ENCODE results near the gene SLC2A3. TPM values are rescaled to one million over a fixed set of nuclear protein-coding genes. Genes with fewer than 3 reads are reported as not detected.
"Not testable (repeated sequence)": the region's sequence is repeated elsewhere in the genome, so short reads cannot be mapped to it uniquely, and the experiment has no call there.

SLC2A3 gene
- polyA plus RNA-seq, 3 donors: 16.3 to 31.4 (median 25.3) TPM

DNA sequence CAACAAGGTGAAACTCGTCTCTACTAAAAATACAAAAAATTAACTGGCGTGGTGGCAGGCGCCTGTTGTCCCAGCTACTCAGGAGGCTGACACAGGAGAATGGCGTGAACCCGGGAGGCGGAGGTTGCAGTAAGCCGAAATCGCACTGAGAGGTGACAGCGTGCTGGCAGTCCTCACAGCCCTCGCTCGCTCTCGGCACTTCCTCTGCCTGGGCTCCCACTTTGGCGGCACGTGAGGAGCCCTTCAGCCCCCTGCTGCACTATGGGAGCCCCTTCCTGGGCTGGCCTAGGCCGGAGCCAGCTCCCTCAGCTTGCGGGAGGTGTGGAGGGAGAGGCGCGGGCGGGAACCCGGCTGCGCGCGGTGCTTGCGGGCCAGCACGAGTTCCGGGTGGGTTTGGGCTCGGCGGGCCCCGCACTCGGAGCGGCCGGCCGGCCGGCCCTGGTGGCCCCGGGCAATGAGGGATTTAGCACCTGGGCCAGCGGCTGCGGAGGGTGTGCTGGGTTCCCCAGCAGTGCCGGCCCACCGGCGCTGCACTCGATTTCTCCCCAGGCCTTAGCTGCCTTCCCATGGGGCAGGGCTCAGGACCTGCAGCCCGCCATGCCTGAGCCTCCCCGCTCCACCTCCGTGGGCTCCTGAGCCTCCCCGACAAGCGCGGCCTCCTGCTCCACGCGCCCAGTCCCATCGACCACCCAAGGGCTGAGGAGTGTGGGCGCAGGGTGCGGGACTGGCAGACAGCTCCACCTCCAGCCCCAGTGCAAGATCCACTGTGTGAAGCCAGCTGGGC is 54.8 kb downstream of the SLC2A3 start:
- DNase-seq (ENCODE audit: extremely low read depth in 1 of 11, low read depth in 9 of 11, low spot score in 4 of 11): not testable (repeated sequence)

DNA sequence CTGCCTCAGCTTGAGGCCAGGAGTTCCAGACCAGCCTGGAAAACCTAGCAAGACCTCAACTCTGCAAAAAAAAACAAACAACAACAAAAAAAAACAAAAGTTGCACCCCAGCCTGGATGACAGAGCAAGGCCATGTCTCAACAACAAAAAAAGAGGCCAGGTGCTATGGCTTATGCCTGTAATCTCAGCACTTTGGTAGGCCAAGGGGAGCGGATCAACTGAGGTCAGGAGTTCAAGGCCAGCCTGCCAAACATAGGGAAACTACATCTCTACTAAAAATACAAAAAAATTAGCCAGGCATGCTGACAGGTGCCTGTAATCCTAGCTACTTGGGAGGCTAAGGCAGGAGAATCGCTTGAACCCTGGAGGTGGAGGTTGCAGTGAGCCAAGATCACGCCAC is 56.7 kb downstream of the SLC2A3 start:
- DNase-seq (ENCODE audit: extremely low read depth in 1 of 11, low read depth in 9 of 11, low spot score in 4 of 11): no peak

DNA sequence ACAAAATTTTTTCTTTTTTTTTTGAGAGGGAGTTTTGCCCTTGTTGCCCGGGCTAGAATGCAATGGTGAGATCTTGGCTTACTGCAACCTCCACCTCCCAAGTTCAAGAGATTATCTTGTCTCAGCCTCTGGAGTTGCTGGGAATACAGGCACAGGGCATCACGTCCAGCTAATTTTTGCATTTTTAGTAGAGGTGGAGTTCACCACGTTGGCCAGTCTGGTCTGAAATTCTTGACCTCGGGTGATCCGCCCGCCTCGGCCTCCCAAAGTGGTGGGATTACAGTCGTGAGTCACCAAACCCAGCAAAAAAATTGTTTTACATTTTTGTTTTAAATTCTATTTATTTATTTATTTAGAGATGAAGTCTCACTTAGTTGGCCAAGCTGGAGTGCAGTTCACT is 58.6 kb downstream of the SLC2A3 start:
- no peak for DNase-seq (ENCODE audit: extremely low read depth in 1 of 11, low read depth in 9 of 11, low spot score in 4 of 11)

DNA sequence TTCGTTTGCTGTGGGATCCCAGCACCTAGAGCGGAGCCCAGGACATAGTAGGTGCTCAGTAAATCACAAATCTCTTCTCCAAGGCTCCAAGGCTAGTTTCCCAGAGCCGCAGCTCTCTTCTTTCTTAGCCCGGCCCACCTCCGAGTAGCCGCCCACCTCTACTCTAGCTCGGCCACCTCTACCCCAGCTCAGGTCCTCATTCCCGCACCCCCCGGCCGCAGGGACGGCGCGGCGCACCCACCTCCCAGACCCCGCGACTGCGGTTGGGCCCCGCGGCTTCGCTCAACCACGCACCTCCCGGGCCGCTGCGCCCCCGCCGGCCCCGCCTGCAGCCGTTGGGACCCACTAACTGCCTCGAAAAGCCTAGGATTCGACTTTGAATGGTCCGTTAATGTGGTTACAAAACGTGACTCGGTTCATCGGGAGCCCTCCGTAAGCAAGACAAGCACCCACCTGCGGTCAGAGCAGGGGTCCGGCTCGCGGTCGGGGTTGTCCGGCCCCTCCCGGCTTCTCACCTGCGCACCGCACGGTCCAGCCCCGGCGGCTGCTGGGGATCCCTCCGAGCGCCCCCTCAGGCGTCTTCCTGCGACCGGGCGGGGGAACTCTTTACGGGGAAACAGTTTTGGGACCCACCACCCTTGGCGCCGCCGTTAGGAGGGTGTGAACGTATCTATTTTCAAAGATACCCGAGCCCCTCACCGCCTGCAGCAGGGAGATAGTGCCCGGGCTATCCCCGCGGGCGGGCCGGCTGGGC is 63.2 kb downstream of the SLC2A3 start, which contains the start of gene SLC2A14:
SLC2A14 (minus strand) TSS at position 350 of the 754 bp plus-strand sequence. CDS start 3,035 bp downstream, outside the sequence.
- no peak for DNase-seq (ENCODE audit: extremely low read depth in 1 of 11, low read depth in 9 of 11, low spot score in 4 of 11)

DNA sequence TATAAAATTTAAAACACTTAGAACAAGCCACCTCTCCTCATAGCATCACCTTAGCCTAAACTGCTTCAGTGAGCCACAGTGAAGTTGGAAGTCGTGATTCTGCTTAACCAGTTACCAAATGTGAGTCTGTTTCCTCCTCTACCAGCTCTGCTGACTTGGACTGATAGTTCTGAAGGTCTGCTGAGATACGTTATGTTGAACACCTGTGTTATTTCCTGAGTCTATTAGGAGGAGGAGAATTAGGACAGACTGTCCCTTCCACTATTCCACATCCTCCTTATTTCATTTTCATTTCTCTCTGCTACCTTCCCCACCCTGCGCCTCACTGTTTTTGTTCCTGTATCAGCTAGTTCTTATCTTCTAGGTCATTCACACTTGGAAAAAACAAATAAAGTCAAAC is 65.7 kb downstream of the SLC2A3 start:
- no peak for DNase-seq (ENCODE audit: extremely low read depth in 1 of 11, low read depth in 9 of 11, low spot score in 4 of 11)

Other genes with a start within 250 kb of the SLC2A3 start
- gene GDF3, start 240.4 kb downstream of the SLC2A3 start, polyA plus RNA-seq (ENCODE audit: insufficient read length in 3 of 3): under 1 TPM; 0.20 to 0.83 (median 0.59) TPM
- gene DPPA3, start 224.8 kb downstream of the SLC2A3 start, polyA plus RNA-seq (ENCODE audit: insufficient read length in 3 of 3): not detected
- under 1 TPM in 2 of 3 donors, not detected in 1; 0.15 to 0.16 TPM for gene CLEC4C, start 188.8 kb downstream of the SLC2A3 start, polyA plus RNA-seq (ENCODE audit: insufficient read length in 3 of 3)
- gene NANOGNB, start 171.0 kb downstream of the SLC2A3 start, polyA plus RNA-seq (ENCODE audit: insufficient read length in 3 of 3): not detected
- under 1 TPM; 0.16 to 0.53 (median 0.17) TPM for gene NANOG, start 146.8 kb downstream of the SLC2A3 start, polyA plus RNA-seq (ENCODE audit: insufficient read length in 3 of 3)
- under 1 TPM; 0.29 to 0.73 (median 0.46) TPM for gene SLC2A14, start 63.3 kb downstream of the SLC2A3 start, polyA plus RNA-seq (ENCODE audit: insufficient read length in 3 of 3)
- 10 to 100 TPM; 22.0 to 24.8 (median 24.5) TPM for gene FOXJ2, start 96.5 kb upstream of the SLC2A3 start, polyA plus RNA-seq (ENCODE audit: insufficient read length in 3 of 3)
- gene C3AR1, start 130.2 kb upstream of the SLC2A3 start, polyA plus RNA-seq (ENCODE audit: insufficient read length in 3 of 3): 1 to 10 TPM; 3.0 to 4.0 (median 3.1) TPM
- gene NECAP1, start 146.1 kb upstream of the SLC2A3 start, polyA plus RNA-seq (ENCODE audit: insufficient read length in 3 of 3): 10 to 100 TPM; 26.4 to 35.4 (median 32.4) TPM
- gene CLEC4A, start 187.4 kb upstream of the SLC2A3 start, polyA plus RNA-seq (ENCODE audit: insufficient read length in 3 of 3): 1 to 10 TPM; 1.0 to 3.6 (median 1.9) TPM
- gene ZNF705A, start 220.8 kb upstream of the SLC2A3 start, polyA plus RNA-seq (ENCODE audit: insufficient read length in 3 of 3): under 1 TPM in 1 of 3 donors, not detected in 2; 0.16 TPM

Data from renal cortex interstitium (tissue), 11 donors.